GM10248 (cell line): ENCODE data around the gene CAVIN4.

ENCODE experiments used
- CTCF ChIA-PET: fragments of 300-600 bp; sonication (Branson Sonifier 250); formaldehyde crosslinking; extraction: SDS; loops from one replicate; lab custom pipeline; 2021; ENCODE audit warnings: antibody characterized with exemption; lab: Yijun Ruan, JAX
- POLR2A ChIA-PET: fragments of 350-650 bp; sonication (Branson Sonifier 250); formaldehyde crosslinking; extraction: SDS; loops from one replicate; lab custom pipeline; 2020; ENCODE audit warnings: antibody characterized with exemption; lab: Yijun Ruan, JAX
- DNase-seq: peaks from one replicate; pipeline ENCODE4 v3.0.0; 2012; ENCODE audit errors: extremely low spot score
- TF ChIP-seq, protein P1 (sequence below): IDR thresholded peaks from 2 replicates; pipeline ENCODE4 v1.5.1; 2012; ENCODE audit warnings: mild to moderate bottlenecking, low read depth; ENCODE audit errors: extremely low read depth, missing control alignments, control extremely low read depth

CAVIN4 gene

DNA sequence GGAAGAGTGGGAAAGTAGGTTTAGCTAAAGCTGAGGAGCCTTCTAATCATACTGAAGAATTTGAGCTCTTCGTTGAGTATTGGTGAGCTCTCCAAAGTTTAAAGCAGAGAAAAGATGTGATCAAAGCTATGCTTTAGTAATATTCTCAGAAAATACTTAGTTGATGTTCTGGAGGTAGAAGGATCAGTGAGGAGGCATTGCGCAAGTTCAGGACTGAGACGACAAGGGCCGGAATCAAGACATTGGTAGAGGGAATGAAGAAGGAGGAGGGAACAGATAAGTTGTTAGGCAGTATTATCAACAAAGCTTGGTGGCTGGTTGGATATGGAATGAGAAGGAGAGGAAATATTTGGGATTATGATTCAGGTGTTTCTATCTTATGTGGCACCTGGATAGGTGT, 7.1 kb downstream of the CAVIN4 start:
- ChIA-PET CTCF (interaction anchor here (0.8 to 1.5 kb wide), 3 partner anchors 11 to 17 kb away, joined by 3 to 5 read pairs (median 4); no protein-coding TSS in a partner anchor), POLR2A (no interaction called here)
- DNase-seq: no peak
- TF ChIP-seq, protein P1, sequence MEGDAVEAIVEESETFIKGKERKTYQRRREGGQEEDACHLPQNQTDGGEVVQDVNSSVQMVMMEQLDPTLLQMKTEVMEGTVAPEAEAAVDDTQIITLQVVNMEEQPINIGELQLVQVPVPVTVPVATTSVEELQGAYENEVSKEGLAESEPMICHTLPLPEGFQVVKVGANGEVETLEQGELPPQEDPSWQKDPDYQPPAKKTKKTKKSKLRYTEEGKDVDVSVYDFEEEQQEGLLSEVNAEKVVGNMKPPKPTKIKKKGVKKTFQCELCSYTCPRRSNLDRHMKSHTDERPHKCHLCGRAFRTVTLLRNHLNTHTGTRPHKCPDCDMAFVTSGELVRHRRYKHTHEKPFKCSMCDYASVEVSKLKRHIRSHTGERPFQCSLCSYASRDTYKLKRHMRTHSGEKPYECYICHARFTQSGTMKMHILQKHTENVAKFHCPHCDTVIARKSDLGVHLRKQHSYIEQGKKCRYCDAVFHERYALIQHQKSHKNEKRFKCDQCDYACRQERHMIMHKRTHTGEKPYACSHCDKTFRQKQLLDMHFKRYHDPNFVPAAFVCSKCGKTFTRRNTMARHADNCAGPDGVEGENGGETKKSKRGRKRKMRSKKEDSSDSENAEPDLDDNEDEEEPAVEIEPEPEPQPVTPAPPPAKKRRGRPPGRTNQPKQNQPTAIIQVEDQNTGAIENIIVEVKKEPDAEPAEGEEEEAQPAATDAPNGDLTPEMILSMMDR: no peak

DNA sequence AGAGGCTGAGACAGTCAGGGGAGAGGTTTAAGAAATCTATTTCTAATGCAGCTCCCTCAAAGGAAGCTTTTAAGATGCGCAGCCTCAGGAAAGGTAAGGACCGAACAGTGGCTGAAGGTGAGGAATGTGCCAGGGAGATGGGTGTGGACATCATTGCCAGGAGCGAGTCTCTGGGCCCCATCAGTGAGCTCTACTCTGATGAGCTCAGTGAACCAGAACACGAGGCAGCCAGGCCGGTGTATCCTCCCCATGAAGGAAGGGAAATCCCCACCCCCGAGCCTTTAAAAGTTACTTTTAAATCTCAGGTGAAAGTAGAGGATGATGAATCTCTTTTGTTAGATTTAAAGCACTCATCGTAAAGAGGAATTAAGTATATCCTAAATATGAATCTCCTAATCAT, 8.2 kb downstream of the CAVIN4 start:
- POLR2A ChIA-PET: no interaction called here
- DNase-seq: no peak
- CTCF ChIA-PET: interaction anchor here (1.1 to 2.9 kb wide), 4 partner anchors 10 to 80 kb away, joined by 4 to 16 read pairs (median 9); no protein-coding TSS in a partner anchor

GRCh38 chr9:100587375-100587774, 9.5 kb downstream of the CAVIN4 start:
- CTCF ChIA-PET: interaction anchor here (1.3 to 2.9 kb wide), 4 partner anchors 9 to 82 kb away, joined by 3 to 16 read pairs (median 8); no protein-coding TSS in a partner anchor
- POLR2A ChIA-PET: no interaction called here
- no peak for DNase-seq
- TF ChIP-seq, protein P1: no peak

More for the DNA sequence above, 8.2 kb downstream of the CAVIN4 start:
- TF ChIP-seq, protein P1: no peak

GRCh38 chr9:100589582-100589981, 11.7 kb downstream of the CAVIN4 start:
- no peak for DNase-seq
- TF ChIP-seq, protein P1: no peak
- ChIA-PET POLR2A (no interaction called here), CTCF (interaction anchor here (1.0 to 1.6 kb wide), 3 partner anchors 9 to 12 kb away, joined by 3 to 4 read pairs (median 3); partner anchors contain the start of gene CAVIN4)

GRCh38 chr9:100590481-100590880, 12.6 kb downstream of the CAVIN4 start:
- DNase-seq: no peak
- ChIA-PET POLR2A (no interaction called here), CTCF (interaction anchor here (1.1 to 2.6 kb wide), 3 partner anchors 8 to 11 kb away, joined by 3 to 14 read pairs (median 5); no protein-coding TSS in a partner anchor)
- TF ChIP-seq, protein P1: no peak

GRCh38 chr9:100591139-100591538, 13.3 kb downstream of the CAVIN4 start:
- no peak for DNase-seq
- ChIA-PET POLR2A (no interaction called here), CTCF (interaction anchor here (2.4 to 2.6 kb wide), 2 partner anchors 10 to 11 kb away, joined by 5 to 14 read pairs; no protein-coding TSS in a partner anchor)
- TF ChIP-seq, protein P1: no peak
